Measurements from ENCODE around the gene DCPS.
"Not testable (repeated sequence)": the region's sequence is repeated elsewhere in the genome, so short reads cannot be mapped to it uniquely, and the experiment has no call there.

DCPS gene

DNA sequence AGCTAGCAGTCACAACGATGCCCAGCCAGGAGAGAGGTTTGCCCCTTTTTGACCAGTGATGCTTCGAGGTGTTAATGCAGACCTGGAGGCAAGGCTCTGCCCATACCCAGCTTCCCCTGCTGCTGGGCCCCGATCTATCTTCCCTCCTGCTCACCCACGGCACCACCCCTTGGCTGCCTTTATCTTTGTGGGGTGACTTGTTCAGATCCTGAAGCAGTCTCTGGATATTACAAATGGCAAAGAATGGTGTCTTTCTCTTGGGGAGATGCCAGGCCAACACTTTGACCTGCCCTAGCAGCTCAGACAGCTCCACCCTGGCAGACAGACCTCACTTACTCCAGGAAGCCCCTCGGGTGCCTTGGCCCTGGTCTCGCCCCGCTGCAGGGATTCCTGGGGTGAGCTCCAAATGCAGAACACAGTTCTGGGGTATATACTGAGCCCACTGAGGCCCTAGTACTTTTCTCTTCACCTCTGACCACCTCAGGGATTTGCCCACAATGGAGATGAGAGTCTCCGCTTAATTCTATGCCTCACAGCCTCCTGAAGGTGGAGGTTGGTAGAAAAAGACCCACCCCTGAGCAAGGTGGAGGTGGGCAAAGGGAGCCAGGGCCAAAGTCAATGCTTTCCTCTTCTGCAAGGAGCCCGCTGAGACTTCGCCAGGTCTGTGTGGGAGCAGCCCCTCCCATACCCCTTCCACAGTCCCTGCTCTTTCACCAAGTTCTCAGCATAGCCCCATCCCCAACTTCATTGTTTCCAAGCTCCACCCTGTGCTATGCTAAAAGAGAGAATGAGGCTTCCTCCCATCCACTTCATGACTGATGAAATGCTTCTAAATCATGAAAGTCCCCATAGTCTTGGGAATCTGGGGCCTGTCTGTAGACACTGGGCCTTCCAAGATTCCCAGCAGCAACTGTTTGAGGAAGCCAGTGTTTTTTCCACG lies 40.6 kb downstream of the DCPS start:
- no peak for DNase-seq

DNA sequence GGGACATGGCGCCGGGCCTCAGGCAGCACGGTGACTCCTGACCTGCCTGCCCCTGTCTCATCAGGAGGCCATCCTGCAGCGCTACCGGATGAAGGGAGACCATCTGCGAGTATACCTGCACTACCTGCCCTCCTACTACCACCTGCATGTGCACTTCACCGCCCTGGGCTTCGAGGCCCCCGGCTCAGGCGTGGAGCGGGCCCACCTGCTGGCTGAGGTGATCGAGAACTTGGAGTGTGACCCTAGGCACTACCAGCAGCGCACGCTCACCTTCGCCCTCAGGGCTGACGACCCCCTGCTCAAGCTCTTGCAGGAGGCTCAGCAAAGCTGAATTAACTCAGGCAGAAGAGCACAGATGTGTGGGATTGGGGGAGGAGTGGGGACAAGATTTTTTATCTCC lies 41.4 kb downstream of the DCPS start:
- DNase-seq, result no peak

DNA sequence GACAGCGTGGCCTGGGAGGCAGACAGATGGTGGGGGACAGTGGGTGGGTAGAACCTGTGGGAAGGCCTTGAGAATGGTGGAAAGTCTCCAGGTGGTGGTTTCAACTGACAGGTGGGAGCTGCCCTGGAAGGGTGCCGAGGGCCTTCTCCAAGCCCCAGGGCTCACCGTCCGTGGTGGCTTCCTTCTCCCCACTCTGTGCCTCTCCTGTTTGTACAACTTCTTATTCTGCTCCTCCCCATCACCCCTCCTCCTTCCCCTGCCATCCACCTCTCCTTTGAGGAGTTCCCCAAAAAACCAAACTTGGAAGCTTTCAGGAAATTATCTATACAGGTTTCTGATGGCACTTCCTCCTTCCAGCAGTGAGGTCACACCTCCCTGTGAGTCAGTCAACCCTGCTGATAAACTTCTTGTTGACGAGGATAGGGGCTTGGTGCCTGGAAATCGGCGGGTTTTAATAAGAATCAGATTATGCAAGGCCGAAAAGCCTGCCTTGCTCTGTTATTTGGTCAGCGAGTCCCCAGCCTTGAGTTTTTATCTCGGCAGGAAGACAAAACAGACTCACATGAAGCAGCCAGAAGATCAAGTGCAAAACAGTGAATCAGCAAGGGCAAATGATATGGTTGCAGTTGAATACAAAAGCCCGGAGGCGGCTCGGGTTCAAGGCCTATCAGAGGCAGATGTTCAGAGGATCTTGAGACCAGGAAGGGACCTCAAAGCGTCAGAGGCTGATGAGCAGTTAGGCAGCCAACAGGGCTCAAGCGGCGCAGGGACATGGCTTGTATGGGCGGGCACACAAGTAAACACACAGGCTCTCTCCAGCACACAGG lies 42.1 kb downstream of the DCPS start:
- DNase-seq, result no peak

DNA sequence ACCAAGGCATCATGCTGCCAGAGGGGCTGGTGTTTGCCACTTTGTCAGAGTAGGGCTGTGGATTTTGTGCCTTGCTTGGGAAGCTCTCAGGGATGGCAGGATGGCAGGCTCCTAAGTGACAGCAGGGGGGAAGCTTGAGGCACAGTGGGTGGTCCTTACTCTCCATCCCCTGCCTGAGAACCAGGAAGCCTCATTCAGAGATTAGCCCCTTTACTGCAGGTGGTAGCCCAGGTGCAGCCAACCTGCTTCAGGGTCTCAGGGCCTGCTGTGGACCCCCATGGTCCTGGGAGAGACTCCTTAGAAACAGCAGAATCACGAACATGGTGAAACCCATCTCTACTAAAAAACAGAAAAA lies 42.7 kb downstream of the DCPS start:
- no peak for DNase-seq

DNA sequence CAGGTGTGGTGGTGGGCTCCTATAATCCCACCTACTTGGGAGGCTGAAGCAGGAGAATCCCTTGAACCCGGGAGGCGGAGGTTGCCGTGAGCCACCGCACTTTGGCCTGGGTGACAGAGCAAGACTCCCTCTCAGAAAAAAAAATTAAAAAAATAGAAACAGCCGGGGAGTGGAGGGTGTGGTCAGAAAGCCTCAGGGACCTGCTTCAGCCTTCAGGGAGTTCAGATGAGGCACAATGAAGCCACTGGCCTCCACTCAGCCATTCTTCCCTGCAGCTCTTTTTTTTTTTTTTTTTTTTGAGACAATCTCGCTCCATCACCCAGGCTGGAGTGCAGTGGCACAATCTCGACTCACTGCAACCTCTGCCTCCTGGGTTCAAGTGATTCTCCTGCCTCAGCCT lies 43.1 kb downstream of the DCPS start:
- DNase-seq, result not testable (repeated sequence)

DNA sequence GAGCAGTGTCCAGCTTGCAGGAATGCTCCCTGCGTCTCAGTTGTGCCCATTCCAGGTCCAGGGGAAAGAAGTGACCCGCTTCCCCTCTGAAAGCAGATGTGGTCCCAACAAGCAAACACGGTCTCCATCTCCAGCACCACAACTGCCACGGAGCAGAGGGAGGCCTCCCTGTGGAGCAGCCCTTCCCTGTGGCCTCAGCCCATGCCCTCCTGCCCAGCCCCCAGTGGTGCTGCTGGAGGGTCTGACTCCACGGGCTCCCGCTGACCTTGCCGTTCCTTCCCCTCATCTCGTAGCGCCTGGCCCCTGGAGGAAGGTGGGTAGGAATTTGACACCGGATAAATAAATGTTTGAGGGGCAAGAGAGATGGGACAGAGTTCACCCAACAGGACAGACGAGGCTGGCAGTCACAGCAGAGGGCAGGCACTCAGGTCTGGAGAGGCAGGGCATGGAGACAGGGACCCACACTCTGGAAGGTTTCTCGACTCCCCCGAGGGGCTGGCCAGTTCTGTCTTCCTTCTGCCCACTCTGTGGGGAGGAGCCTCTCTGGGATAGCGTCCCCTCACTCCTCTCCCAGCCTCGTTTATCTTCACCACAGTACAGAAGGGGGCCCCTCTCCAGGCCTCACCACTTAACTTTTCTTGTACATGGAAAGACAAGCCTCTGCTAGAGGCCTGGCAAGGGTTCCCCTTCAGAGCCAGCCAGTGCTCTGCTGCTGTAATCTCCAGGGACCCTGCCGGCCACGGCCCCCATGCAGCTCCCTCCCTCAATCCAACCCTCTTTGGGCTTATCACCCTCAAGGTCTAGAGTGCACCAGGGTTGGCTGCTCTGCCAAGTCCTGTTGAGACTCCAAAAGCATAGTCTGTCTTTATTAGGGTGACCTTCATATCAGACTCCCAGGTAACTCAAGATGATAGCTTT lies 44.1 kb downstream of the DCPS start:
- DNase-seq, result no peak

DNA sequence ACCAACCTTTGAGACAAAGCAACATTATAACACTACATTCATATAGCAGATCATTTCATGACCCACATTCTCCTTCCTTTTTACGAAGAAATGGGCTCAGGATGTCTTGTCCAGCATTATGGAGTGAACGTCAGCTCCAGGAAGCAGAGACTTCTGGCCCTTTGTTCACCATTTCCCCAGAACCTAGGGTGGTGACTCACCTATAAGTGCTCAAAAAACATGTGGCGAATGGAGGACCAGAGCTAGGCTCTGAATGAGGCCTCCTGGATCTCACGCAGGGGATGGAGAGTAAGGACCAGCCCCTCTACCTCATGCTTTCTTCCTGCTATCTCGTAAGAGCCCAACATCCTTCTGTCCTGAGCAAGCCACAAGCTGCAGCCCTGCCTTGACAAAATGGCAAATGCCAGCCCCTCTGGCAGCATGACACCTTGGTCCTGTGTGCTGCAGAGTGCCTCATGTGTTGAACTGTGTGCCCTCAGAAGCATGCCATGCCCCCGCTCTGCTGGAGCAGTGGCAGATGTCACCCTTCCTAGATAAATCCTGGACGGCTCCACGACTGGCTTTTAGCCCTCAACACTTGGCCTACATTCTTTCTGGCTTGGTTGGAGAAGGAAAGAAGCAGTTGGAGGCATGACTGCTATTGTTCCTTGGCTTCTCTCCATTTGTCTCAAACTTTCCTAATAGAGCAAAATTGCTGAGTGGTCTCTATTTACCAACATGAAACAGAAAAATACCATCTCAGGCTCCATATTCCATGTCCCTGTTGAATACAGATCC lies 45.1 kb downstream of the DCPS start:
- no peak for DNase-seq

DNA sequence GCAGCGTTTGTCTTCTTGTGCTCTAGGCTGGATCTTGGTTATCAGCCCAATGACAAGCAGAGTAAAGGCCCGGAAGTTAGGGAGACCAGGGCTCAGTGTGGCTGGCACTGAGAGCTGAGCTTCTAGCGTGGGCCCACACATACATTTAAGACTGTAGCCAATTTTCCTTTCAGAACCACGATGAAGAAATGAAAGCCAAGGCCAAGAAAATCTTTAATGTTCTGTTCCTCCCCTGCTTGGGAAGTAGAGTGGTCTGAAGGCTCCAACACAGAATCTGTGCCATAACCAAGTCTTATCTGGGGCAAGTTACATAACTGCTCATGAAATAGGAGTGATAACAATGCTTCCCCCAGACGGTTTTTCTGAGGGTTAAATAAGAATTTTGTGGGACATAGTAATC lies 47.0 kb downstream of the DCPS start:
- DNase-seq, result no peak

DNA sequence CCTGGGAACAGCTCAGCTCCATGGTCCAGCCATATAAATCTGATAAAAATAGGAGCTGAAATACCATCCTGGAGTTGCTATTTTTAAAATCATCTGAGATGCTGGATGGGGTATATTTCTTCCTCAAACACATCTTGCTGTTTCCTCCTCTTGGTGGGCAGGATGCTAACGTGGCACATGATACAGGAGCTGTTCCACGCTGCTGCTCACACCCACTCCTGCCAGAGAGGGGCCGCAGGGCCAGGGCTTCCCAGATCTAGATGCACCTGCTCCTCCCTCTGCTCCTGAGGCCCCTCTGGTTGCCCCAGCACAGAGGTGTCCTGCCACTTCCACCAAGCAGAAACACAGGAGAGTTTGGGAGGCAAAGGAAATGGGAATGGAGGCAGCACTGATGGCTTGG lies 48.3 kb downstream of the DCPS start:
- no peak for DNase-seq

DNA sequence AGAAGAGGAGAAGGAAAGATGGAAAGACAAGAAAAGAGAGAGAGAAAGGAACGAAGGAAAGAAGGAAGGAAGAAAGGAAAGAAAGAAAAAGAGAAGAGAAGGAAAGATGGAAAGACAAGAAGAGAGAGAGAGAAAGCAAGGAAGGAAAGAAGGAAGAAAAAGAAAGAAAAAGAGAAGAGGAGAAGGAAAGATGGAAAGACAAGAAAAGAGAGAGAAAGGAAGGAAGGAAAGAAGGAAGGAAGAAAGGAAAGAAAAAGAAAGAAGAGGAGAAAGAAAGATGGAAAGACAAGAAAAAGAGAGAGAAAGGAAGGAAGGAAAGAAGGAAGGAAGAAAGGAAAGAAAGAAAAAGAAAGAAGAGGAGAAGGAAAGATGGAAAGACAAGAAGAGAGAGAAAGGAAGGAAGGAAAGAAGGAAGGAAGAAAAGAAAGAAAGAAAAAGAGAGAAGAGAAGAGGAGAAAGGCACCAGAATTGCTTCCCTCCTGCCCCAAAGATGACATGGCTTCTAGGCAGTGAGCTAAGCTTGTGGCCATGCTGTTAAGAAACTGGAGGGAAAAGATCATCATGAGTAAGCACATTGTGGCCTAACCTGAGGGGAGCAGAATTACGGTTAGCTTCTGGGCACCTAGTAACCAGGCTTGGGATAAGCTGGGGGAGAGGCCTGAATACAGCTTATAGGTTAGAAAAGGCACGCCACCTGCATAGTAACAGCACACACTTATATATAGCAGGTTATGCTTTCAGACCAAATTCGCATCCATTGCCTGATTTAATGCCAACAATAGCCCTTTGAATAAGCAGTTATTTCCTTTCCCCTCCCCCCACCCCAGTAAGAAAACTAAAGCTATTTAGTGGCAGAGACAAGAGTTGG lies 49.3 kb downstream of the DCPS start:
- no peak for DNase-seq

DNA sequence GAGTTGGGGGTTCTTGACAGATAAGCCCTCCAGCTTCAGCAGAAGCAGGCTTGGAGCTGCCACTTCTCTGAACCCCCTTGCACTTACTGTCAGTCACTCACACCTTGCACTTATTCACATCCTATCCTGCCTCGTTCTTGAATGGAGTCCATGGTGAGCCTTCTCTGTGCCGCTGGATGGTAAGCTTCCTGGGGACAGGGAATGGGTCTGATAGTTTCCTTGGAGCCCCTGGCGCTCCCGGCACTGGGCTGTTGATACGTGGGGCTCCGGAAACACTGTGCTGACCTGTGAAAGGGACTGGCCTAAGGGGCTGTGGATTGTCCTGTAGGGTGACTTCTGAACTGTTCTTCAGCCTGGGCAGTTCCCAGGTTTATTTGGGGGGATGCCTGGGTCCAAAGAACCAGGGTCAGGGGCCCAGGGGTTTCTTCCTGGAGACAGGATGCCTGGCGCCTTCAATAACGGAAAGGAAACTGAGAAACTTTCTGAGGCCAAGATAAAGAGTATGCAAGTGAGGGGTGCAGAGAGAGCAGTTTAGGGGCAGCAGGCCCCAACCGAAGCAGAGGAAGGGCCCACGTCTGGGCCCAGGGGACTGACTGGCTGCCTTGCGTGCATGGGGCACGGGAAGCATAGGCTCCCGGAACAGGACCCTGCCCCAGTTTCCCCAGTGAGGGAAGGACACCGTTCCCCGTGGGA lies 50.9 kb downstream of the DCPS start:
- no peak for DNase-seq

DNA sequence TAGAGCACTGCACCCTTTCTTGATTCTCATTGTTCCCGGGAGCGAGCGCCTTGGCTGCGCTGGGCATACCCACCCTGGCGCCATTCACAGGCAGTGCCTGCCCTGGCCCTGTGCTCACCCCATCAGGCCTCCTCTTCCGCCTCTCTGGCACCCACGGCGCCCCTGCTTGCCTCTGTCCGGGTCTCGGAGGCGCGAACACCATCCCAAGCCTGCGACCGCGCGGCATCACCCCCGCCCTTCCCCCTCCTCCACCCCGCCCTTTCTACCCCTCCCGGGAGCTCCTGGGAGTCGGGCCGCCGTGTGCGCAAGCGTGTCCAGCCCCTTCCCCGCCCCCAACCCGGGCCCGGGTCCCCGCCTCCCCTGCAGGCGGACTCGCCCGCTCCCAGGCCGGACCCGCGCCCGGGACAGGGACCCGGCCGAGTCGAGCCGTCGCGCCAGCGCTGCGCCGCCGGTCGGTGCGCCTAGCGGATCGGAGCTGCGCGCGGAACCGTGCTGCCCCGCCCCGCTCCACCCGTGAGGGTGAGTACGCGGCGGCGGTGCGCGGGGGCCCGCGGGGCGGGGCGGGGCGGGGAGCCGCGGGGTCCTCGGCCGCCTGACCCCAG lies 51.6 kb downstream of the DCPS start, which contains the start of gene ST3GAL4:
Gene ST3GAL4 (plus strand): TSS at position 363 of the 602 bp plus-strand sequence. CDS start 50,470 bp downstream, outside the sequence.
- peak; percentile 84 for DNase-seq

DNA sequence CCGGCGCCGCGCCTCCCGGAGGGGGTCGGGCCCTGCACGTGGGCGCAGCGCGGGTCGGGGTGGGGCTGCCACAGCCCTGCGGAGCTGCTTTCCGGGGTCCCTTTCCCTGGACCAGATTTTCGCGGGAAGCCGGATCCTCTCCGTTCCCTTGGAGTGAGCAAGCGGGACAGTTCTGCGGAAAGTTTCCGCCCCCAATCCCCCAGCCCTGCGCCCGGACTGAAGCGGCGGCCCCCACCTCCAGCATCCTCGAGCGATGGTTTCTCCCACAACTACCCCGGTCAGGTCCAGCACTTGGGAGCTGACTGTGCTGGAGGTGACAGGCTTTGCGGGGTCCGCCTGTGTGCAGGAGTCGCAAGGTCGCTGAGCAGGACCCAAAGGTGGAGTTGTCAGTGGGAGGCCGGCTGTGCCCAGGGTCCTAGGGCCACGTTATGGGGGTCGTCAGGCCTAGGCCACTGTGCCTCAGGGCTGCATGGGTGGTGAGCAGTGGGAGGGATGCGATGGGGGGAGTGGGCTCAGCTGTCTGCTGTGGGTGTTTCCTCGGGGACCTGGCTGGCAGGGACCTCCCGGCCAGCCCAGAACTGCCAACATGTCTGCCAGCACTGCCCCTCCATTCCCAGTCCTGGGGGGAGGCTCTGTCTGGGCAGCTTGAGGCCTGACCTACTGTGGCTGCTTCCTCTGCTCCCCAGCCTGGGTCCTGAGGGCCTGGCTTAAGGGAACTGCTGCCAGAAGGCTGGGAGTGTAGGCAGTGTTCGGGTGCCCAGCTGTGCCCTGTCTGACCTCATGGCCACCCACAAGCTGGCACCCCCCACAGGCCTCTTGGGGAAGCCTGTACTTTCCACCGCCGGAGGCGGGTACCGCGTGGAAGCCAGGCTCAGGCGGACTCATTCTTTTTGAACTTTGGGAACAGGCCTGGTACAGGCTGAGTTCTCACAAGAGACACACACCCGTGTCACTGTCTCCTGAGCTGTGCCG lies 52.4 kb downstream of the DCPS start:
- DNase-seq, result no peak

DNA sequence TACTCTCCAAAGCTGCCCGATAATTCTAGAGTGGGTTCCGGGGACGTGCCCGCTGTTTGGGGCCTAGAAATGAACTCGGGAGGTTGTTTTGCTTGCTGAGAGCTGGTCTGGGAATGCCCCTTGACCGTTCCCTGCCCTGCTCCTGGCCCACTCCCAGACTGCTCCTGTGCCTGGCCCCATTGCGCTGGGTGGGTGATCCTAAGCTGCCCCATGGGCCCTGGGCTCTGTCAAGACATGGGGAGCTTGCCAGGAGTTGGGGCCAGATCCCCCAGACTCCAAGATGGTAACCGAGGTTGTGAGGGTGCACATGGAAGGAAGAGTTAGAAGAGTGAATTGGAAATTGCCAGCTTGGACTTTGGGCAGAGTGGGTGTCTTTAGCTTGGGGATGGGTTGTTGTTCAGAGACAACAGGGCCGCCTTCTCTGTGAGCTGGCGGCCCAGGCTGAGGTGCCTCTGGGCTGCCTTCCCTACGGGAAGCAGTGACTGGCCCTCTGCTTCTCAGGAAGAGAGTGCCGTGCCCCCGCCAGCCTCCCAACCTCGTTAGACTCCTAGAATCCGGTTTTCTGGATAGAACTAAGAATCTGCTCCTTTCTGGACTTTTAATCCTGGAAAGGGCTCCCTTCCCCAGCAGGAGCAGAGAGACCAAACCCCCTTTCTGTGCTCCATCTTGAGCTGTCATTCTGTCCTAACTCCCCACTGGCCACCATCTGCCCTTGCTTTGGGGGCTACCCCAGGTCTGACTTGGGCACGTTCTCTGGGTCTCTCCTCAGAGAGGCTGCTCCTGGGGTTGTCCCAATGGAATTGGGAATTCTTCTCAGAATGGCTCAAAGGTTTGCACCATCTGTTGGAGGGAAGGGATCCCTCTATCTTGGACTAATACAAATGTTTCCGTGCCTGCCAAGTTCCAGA lies 53.4 kb downstream of the DCPS start:
- DNase-seq, result no peak

DNA sequence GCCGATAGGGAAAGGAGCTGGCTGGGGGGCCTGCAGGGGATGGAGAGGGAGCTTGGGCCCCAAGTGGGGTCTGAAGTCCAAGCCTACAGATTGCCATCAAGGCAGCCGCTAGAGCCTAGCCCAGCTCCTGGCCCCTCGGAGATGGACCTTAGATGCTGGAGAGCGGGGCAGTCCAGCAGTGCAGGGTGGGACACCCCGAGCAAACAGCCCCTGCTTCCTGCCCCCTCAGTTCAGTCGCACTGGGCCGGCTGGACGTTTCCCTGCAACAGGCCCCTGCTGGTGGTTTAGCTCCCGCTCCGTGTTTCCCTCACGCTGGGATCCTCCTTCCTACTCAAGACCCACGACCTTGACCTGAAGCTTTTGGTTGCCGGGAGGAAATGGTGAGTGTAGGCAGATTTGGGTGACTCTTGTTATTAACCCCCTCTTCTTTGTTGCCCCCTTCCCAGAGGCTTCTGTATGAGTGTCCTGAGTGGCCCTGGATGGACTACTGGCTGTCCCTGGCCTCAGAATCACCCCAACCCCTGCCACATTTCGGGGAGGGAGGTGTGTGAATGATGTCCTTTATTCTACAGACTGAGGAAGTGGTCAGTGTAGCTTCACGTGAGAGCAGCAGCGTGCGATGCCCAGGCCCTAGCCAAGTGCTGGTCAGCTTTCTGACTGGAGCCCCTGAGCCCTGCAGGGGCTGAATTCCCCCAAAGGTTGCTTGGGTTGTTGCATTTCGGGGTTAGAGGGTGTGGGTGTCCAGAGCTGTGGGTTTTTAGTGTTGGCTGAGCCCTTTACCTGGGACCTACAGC lies 54.3 kb downstream of the DCPS start:
- no peak for DNase-seq

DNA sequence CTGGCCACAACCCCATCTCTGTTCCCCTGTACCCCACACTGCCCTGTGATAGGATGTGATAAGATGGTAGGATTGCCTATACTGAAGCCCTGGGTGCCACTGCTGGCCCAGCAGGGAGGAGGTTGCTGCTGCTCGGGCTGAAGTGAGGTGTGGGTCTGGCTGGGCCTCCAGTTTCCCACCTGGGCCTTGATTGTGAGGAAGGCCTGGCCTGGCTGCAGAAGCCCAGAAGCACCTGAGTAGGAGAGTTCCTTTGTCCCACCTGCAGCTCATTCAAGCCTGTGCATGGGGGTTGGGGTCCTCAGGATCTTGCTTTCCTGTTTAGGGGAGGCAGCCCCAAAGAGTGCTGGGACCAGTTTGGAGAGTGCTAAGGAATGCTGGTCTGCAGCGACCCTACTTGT lies 54.9 kb downstream of the DCPS start:
- DNase-seq, result no peak

All from right kidney (tissue), 1 donor.